Upper lobe of left lung (tissue), 6 donors: Measurements from ENCODE around the gene RSPO1. TPM values are rescaled to one million over a fixed set of nuclear protein-coding genes. Genes with fewer than 3 reads are reported as not detected.

Experiments used
- ATAC-seq, 2 donors: fragments of 200-7000 bp; cut with Tn5 transposase; one replicate each; pipeline ENCODE4 v1.9.1; 2022; ENCODE audit warnings: mild to moderate bottlenecking in 2 of 2, moderate library complexity in 2 of 2; ENCODE audit not compliant: low FRiP score in 2 of 2
- DNase-seq, 2 donors: peaks; one replicate each; pipeline ENCODE4 v3.0.0-alpha.2; 2019 to 2020
- H3K27ac ChIP-seq, 4 donors: fragments of 200-600 bp; sonication (generic); one replicate each; pipeline ENCODE4 v1.5.1; 2016 to 2019
- H3K27me3 ChIP-seq, 4 donors: fragments of 200-600 bp; sonication (generic); one replicate each; pipeline ENCODE4 v1.5.1; 2017 to 2019
- H3K36me3 ChIP-seq, 4 donors: fragments of 200-600 bp; sonication (generic); one replicate each; pipeline ENCODE4 v1.5.1; 2016 to 2019
- H3K4me1 ChIP-seq, 4 donors: fragments of 200-600 bp; sonication (generic); one replicate each; pipeline ENCODE4 v1.5.1; 2018 to 2019
- H3K4me3 ChIP-seq, 4 donors: fragments of 200-600 bp; sonication (generic); one replicate each; pipeline ENCODE4 v1.5.1; 2017 to 2019; ENCODE audit warnings: mild to moderate bottlenecking in 2 of 4, moderate library complexity in 1 of 4
- H3K9me3 ChIP-seq, 4 donors: fragments of 200-600 bp; sonication (generic); one replicate each; pipeline ENCODE4 v1.5.1; 2018 to 2019
- EP300 ChIP-seq, 4 donors: sonication (generic); formaldehyde crosslinking; IDR thresholded peaks; one replicate each; pipeline ENCODE4 v1.5.1; 2017; ENCODE audit warnings: antibody characterized with exemption in 4 of 4, control low read depth in 2 of 4
- POLR2A ChIP-seq, 4 donors: fragments of 450-650 bp; IDR thresholded peaks; one replicate each; pipeline ENCODE4 v1.5.1; 2016 to 2017; ENCODE audit warnings: antibody characterized with exemption in 4 of 4, mild to moderate bottlenecking in 2 of 4
- POLR2AphosphoS5 ChIP-seq, 2 donors: sonication (generic); formaldehyde crosslinking; IDR thresholded peaks; one replicate each; pipeline ENCODE4 v1.5.1; 2017; ENCODE audit warnings: antibody characterized with exemption in 2 of 2
- WGBS, 2 donors: methylation state at CpG; one replicate each; pipeline ENCODE4 v1.1.5; 2017 to 2018; 5-methylcytosine and 5-hydroxymethylcytosine counted together
- total RNA-seq, 6 donors: library from RNA; depleted of rRNA in 4 of 6; stranded (reverse); fragments of >200 nt in 4 of 6; gene quantifications; one replicate each; pipeline versions ENCODE4 v1.1.0 to v1.2.1, GENCODE V29; 2016 to 2021
- TF ChIP-seq, protein P1 (sequence below), 6 experiments: fragments of 450-650 bp in 4 of 6; fragments of 200-600 bp in 2 of 6; sonication (generic) in 2 of 6; IDR thresholded peaks; one replicate each; pipeline ENCODE4 v1.5.1; 2016 to 2019; ENCODE audit warnings: antibody characterized with exemption in 6 of 6
- donor health status: DM: no; HTN: no; CAD: no; lungs with moderate emphysema.
- donor health status: DM: no; HTN: yes; CAD: no; lungs with severe emphysema.

RSPO1 gene
- total RNA-seq, 6 donors from 2014 or later = 0.98 to 5.4 (median 3.5) TPM

DNA sequence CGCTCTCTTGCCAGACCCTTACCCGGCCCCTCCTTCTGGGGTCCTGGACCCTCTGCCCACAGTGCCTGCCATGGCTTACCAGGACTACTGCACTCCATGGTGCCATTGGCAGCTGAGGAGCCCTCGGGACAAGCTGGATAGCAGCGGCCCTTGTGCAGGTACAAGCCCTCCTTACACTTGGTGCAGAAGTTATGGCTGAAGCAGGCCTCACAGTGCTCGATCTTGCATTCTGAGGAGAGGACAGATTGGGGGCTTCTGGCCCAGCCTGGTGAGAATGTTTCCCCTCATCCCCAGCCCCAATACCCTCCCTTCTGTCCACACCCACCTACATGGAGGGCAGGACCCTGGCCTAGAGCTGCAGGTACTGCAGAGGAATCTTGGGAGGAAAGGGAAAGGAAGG is 20.6 kb downstream of the RSPO1 start:
- DNase-seq (peak in 1 of 2 donors; percentile 16), ATAC-seq (no peak)
- Histone ChIP-seq H3K4me3 (no peak overlapping the region), H3K4me1 (no peaks in the 10 kb centered on the region), H3K27ac (no peak overlapping the region), H3K9me3 (no peaks in the 10 kb centered on the region), H3K36me3 (no peaks in the 10 kb centered on the region), H3K27me3 (no peaks in the 10 kb centered on the region)
- TF ChIP-seq, protein P1, sequence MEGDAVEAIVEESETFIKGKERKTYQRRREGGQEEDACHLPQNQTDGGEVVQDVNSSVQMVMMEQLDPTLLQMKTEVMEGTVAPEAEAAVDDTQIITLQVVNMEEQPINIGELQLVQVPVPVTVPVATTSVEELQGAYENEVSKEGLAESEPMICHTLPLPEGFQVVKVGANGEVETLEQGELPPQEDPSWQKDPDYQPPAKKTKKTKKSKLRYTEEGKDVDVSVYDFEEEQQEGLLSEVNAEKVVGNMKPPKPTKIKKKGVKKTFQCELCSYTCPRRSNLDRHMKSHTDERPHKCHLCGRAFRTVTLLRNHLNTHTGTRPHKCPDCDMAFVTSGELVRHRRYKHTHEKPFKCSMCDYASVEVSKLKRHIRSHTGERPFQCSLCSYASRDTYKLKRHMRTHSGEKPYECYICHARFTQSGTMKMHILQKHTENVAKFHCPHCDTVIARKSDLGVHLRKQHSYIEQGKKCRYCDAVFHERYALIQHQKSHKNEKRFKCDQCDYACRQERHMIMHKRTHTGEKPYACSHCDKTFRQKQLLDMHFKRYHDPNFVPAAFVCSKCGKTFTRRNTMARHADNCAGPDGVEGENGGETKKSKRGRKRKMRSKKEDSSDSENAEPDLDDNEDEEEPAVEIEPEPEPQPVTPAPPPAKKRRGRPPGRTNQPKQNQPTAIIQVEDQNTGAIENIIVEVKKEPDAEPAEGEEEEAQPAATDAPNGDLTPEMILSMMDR (IDR thresholded peaks at IDR 0.05) = no peak
- TF ChIP-seq POLR2A (IDR thresholded peaks at IDR 0.05) = no peak
- TF ChIP-seq EP300 (IDR thresholded peaks at IDR 0.05) = no peak
- TF ChIP-seq POLR2AphosphoS5 (IDR thresholded peaks at IDR 0.05) = no peak
- WGBS, 2 donors = 85 to 91% methylated on average over 5 of the region's 5 CpGs

DNA sequence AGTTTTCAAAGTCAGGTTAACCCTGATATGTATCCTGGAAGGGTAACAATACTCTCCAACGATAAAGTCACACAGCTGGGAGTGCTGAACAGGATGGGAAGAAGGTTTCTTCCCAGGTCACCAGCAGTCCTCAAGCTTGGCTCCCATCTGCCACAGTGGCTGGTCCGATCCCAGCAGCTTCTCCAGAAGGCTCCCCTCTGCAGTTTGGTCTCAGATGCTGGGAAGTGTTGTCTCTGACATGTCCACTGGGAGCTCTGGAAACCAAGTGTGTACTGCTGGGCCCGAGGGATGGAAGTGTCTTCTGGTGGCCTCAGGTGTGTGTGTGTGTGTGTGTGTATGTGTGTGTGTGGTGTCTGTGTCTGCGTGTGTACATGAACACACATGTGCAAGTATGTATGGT is 22.5 kb downstream of the RSPO1 start:
- TF ChIP-seq, protein P1 (IDR thresholded peaks at IDR 0.05) = no peak
- TF ChIP-seq EP300 (IDR thresholded peaks at IDR 0.05) (no peak), POLR2A (IDR thresholded peaks at IDR 0.05) (no peak), POLR2AphosphoS5 (IDR thresholded peaks at IDR 0.05) (no peak)
- H3K27me3 ChIP-seq = no peaks in the 10 kb centered on the region
- ATAC-seq (no peak), DNase-seq (no peak)
- 40 to 77% methylated on average over 1 to 4 of the region's 4 CpGs for WGBS, 2 donors
- no peak overlapping the region for H3K4me3 ChIP-seq
- H3K4me1 ChIP-seq = no peaks in the 10 kb centered on the region
- no peaks in the 10 kb centered on the region for H3K9me3 ChIP-seq
- no peak overlapping the region for H3K27ac ChIP-seq
- no peaks in the 10 kb centered on the region for H3K36me3 ChIP-seq

DNA sequence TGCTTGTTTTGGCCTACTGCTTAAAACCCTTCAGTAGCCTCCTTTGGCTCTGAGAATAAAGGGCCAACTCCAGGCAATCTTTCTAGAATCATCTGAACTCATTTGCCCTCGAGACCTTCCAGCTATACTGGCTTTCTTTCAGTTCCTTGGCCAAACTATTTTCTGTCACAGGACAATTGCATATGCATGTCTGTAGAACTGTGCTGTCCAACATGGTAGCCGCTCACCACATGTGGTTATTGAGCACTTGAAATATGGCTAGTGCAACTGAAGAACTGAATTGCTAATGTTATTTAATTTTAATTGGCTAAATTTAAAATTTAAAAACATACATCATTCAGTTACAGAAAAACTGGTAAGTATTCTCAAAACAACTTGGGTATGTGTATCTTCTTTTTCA is 24.7 kb downstream of the RSPO1 start:
- 71 to 75% methylated on average over 2 of the region's 2 CpGs for WGBS, 2 donors
- H3K27ac ChIP-seq = no peak overlapping the region
- H3K9me3 ChIP-seq = no peaks in the 10 kb centered on the region
- TF ChIP-seq POLR2A (IDR thresholded peaks at IDR 0.05) = no peak
- TF ChIP-seq POLR2AphosphoS5 (IDR thresholded peaks at IDR 0.05) = no peak
- no peak for TF ChIP-seq EP300 (IDR thresholded peaks at IDR 0.05)
- TF ChIP-seq, protein P1 (IDR thresholded peaks at IDR 0.05) = no peak
- no peaks in the 10 kb centered on the region for H3K27me3 ChIP-seq
- DNase-seq (no peak), ATAC-seq (no peak)
- H3K4me1 ChIP-seq = peaks cover 0 to 5% (median 0%) of the 10 kb centered on the region in 4 donors
- no peaks in the 10 kb centered on the region for H3K36me3 ChIP-seq
- H3K4me3 ChIP-seq = no peak overlapping the region

DNA sequence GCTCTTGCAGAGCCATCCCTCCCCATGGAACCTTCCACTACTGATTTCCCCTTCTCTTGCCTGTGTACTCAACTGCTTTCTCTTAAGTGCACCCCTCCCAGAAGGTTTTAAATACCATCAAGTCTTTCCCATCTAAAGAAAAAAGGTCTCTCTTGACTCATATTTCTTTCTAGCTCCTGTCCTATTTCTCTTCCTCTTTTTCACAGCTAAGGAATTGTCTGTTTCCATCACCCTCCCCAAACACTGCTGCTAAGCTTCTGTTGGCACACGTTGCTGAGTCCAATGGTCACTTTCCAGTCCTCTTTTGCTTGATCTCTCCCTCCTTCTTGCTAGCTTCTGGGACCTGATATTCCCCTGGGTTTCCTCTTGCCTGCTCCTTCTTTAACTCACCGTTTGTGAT is 25.7 kb downstream of the RSPO1 start:
- no peaks in the 10 kb centered on the region for H3K27me3 ChIP-seq
- DNase-seq (no peak), ATAC-seq (no peak)
- TF ChIP-seq, protein P1 (IDR thresholded peaks at IDR 0.05) = no peak
- TF ChIP-seq POLR2AphosphoS5 (IDR thresholded peaks at IDR 0.05) = no peak
- TF ChIP-seq EP300 (IDR thresholded peaks at IDR 0.05) = no peak
- TF ChIP-seq POLR2A (IDR thresholded peaks at IDR 0.05) = no peak
- H3K4me3 ChIP-seq = no peak overlapping the region
- WGBS, 2 donors = 35 to 41% methylated on average over 2 of the region's 2 CpGs
- H3K36me3 ChIP-seq = no peaks in the 10 kb centered on the region
- H3K9me3 ChIP-seq = no peaks in the 10 kb centered on the region
- peaks cover 0 to 5% (median 0%) of the 10 kb centered on the region in 4 donors for H3K4me1 ChIP-seq
- H3K27ac ChIP-seq = no peak overlapping the region

DNA sequence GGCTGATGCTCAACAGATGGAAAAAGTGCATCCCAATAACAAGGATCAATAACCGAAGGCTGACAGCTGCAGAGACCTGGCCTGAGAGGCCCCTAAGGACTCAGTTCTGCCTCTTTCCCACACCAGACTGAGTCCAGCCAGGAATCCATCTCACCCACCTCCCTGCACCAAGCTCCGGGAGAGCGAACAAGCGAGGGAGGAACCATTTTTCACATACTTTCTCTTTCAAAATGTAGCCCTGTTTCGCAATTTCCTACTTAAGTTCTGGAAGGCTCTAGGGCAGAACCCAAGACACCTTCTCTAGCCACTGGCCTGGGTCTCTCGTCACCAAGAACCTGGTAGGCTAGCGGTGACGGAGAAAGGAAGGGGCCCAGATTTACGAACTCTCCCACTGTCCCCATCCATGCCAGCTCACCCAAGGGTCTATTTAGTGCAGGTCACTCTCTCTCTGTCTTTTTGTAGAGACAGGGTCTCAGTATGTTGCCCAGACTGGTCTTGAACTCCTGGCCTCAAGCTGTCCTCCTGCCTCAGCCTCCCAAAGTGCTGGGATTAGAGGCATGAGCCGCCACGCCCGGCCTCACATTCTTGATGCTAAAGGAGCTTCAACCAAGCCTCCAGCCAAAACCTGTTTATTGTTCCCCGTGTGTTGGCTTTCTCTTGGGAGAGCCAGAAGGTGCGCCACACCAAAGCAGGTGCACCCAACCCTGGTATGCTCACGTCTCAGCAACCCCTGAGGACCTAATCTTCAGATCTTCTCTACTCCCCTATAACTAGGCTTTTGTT is 28.0 kb downstream of the RSPO1 start:
- H3K9me3 ChIP-seq = no peaks in the 10 kb centered on the region
- peak overlapping the region; percentile 15 to 61 (median 48) for H3K27ac ChIP-seq
- peaks cover 0 to 5% (median 0%) of the 10 kb centered on the region in 4 donors for H3K4me1 ChIP-seq
- peak in 1 of 2 donors; percentile 29 for ATAC-seq
- no peak for TF ChIP-seq EP300 (IDR thresholded peaks at IDR 0.05)
- no peak for TF ChIP-seq POLR2A (IDR thresholded peaks at IDR 0.05)
- TF ChIP-seq POLR2AphosphoS5 (IDR thresholded peaks at IDR 0.05) = no peak
- TF ChIP-seq, protein P1 (IDR thresholded peaks at IDR 0.05) = no peak
- 69 to 72% methylated on average over 15 of the region's 15 CpGs for WGBS, 2 donors
- H3K4me3 ChIP-seq = peak overlapping the region in 2 of 4 donors; percentile 5 to 28
- H3K27me3 ChIP-seq = no peaks in the 10 kb centered on the region
- no peak for DNase-seq
- H3K36me3 ChIP-seq = no peaks in the 10 kb centered on the region
